GM19463 (cell line): ENCODE data around the gene CAB39.

Experiments used
- ATAC-seq: cut with Tn5 transposase; IDR thresholded peaks from one replicate; pipeline ENCODE4 v1.9.1; 2021; ENCODE audit warnings: mild to moderate bottlenecking, moderate library complexity; ENCODE audit not compliant: unreplicated experiment

The CAB39 gene

DNA sequence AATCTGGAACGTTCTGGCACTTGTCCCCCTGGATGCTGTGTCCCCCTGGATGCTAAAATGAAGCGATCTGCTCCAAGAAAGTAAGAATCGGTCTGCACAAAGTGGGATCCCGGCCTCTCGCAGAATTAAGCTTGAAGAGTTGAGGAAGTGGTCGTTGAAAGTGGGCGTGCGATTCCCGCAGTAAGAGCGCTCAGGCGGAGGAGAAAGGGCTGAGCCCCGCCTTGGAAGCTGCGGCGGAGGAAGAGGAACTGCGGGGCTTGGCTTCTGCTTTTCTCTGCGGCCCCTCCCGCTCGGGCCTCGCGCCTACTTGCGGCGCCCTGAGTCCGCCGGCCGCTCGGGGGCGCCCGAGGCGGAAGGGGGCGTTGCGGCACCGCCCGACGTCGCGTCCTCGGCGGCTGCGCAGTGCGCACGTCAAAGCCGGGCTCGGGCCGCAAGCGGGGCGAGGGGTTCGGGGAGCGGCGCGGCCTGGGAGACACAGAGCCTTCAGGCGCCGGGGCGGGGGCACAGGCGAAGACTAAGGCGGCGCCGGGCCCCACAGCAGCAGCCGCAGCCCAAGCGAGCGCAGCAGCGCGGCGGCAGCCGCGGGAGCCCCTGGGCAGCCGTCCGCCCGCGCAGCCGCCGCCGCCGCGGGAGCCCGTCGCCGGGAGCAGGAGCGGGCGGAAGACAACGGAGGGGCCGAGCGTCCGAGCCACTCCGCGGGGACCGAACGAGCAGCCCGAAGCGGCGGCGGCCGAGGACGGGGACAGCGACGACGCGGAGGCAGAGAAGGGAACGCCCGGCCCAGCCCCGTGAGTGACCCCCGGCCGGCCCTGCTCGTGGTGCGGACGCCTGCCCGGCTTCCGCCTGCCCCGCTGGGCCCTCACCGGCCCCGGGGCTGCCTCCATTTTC lies at the start of gene CAB39:
TSS of gene CAB39 (plus strand) at position 400 of the 888 bp plus-strand sequence. CDS start 47,160 bp downstream, outside the sequence.
- peak; percentile 84 for ATAC-seq

DNA sequence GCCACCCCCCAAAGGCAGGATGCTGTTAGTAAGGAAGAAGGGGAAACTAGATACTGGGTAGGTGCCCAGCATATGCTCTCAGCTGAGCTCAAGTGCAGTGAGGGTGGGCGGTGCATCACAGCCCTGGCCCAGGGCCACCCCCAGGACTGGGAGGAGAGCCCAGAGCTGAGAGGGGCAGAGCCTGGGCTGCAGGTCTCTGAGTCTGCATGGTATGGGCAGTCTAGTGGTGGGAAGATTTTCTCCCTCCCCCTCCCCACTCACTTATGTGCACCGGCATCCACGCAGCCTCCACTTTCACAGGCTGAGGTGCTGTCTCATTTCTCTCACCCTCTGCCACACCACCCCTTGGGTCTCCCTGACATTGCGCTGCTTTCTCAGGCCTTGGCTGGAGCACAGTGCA lies 48.5 kb upstream of the CAB39 start:
- ATAC-seq: no peak

DNA sequence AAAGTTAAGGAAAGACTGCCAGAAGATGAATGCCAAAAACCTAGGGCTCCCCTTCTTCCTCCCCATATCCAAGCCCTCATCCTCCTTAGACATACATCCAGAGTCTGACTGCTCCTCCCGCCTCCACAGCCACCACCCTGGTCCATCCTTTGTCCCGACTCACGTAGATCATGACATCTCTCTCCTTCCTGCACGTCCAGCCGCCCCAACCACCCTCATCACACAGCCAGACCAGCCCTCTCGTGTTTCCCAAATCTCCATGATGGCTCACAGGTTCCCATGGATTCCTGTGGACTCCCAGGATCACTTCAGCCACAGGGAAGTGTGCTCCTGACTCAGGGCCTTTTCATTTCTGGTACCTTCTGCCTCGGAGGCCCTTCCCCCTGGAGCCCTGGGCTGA lies 47.8 kb upstream of the CAB39 start:
- ATAC-seq: no peak

DNA sequence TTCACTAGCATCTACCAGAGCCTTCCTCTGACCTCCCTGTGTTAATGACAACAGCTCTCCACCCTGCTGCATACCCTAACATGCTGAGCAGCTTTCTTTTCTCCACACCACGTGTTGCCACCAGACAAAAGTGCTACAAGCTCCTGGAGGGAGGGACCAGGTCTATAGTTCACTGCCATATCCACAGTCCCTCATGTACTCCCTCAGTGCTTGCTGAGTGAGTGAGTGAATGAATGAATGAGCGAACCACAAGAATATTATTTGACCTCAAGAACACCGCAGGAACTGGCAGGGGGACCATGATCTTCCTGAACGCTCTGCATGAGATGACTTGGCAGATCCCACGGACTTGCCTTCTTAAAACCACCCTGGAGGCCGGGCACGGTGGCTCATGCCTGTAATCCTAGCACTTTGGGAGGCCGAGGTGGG lies 47.4 kb upstream of the CAB39 start:
- peak; percentile 21 for ATAC-seq

DNA sequence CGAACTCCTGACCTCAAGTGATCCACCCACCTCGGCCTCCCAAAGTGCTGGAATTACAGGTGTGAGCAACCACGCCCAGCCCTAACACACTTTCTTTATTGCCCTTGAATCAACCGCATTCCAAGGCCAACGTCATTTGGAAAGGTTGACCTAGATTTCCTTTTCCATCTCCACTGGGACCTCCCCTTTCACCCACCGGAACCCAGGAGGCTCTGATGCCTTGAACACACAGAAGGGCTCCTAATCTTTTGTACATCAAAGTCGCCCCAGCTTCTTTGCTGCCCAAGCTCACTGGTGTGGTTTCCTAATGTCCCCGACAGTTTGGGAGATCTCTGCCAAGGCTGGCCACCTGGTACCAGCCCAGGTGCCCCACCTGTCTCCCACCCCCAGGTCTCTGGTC lies 46.2 kb upstream of the CAB39 start:
- no peak for ATAC-seq

DNA sequence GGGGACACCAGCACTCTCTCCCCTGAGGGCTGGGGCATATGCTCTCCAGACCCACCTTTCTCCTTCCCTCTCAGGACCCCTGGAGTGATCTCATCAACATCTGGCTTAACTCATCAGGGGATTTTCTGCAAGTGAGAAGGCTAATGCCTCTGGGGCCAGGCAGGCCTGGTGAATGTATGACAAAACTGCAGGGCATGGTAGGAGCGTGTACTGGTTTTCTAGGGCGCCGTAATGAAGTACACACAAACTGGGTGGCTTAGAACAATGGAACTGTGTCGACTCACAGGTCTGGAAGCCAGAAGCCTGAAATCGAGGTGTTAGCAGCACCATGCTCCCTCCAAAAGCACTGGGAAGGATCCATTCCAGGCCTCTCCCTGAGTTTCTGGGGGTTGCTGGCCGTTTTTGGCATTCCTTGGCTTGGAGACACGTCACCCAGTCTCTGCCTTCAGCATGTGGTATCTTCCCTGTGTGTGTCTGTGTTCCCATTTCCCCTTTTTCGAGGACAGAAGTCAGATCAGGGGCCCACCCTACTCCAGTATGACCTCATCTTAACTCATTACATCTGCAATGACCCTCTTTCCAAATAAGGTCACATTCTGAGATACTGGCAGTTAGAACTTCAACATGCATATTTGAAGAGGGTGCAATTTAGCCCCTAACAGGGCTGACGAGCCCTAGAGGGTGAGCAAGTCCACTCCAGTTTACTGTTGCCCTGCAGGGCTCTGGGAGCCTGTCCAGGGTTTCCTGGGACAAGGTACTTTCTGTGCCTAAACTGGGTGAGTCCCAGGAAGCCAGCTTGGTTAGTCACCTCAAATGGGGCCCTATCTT lies 45.5 kb upstream of the CAB39 start:
- no peak for ATAC-seq

DNA sequence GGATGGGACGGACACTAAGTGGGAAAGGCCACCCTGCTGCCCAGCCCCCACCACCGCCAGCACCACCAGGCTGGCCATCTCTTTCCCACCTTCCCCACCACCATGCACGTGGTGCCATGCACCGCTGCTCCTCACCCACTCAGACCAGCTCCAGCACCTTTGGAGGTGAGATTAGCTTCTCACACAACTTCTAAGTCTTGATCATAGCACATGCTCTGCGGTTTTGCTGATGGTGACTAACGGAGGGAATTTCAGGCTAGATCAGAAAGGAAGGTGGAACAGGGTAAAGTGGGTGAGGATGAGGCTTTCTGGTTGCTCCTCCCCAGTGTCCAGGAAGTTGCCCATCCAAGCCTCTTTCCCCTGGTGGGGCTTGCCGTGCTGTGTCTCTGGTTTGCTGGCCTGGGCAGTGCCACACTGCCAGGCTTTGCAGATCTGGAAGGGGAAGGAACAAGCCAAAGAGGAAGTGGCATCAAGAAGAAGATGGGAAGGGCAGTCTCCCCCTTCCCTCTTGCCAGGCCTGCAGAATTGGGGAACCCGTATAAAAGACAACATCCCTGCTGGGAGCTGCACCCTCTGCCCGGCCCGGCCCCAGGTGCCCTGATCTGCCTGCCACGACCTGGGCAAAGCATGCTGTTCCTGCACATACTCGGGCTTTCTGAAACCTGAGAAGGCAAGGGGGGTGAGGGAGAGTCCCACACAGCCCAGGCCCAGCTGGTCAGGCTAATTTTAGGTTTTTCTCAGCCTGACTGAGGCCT lies 44.3 kb upstream of the CAB39 start:
- ATAC-seq: peak; percentile 49

DNA sequence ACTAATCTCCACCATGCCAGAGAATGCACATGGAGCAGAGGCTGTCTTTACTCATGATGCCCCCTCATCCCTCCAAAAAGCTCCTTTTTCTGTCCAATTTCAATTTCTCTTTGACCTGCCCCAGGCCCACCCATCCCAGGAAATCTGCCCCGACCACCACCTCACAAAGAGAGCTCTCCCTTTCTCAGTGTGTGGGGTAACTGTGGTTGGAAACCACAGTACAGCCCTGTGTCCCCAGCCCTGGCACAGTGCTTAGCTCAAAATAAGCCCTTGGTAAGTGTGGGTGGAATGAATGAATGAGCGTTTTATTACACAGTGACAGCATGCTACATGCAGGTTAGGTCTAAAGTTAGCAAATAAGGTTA lies 43.7 kb upstream of the CAB39 start:
- peak; percentile 33 for ATAC-seq

DNA sequence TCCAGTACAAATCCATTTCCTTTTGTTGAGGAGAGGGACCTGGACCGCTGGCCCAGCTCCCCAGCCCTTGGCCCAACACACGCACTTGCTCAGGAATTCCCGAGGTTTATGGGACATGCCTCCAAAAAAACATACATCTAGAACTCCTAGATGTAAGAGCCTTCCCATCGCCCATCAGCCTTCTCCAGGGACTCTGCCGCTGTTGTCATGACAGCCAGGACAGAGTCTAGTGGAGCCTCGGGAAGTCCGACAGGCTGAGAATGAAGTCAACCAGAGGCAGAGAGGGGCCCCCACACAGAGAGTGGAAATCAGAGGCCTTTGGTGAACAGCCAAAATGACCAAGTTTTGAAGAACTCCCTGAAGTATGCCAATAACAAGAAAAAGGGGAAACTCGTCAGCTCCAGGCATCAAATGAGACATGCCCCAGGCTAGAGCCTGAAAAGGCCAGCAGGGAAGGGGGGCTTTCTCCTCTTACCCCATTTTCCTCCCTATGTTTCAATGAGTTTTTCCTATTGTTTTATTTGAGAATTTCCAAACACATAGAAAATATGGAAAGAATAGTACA lies 43.2 kb upstream of the CAB39 start:
- ATAC-seq: no peak

DNA sequence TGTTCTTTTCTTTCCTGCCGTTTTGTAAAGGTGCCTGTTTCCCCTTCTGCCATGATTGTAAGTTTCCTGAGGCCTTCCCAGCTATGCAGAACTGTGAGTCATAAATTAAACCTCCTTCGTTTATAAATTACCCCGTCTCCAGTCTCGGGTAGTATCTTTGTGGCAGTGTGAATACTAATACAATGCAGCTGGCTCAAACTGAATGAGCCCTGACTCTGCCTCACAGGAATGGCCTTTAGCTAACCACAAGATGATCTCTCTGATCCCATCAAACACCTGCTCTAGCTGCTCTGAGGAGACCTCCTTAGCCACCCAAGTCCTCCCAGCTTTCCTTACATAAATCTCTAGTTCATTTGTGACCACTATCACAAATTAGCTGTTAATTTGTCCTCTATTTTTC lies 41.5 kb upstream of the CAB39 start:
- ATAC-seq: peak; percentile 24

DNA sequence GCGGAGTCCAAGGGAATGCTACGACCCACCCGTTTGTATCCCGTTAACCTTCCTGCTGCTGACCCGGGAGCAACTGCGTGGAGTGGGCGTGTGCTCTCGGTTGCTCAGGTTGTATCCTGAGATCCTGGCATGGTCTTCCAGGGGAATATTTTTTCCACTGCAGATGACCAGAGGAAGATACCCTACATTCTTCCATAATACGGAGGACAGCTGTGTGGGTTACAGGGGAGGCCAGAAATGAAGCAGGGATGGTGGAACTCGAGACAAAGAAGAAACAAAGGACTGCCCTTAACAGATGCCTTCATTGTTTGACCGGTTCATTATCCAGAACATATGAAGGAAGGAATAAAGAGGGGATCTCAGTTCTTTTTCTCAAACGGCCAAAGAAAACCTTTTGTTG lies 39.8 kb upstream of the CAB39 start:
- ATAC-seq: no peak

DNA sequence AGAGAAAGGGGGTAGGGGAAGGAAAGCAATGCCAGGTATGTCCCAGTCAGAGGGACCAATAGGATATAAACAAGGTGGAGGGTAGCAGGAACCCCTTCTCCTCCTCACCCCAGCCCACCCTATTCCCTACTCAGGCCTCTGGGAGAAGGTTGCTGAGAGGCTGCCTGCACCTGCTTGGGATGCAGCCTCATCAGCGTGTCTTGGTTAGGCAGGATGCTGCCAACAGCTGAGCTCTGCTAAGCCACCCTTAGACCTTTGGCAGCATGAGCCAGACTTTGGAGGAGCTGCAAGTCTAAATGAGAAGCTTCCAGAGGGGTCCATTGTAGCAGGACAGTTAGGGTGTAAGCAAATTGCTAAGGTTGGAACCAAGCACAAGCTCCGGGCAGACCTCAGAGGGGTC lies 38.2 kb upstream of the CAB39 start:
- no peak for ATAC-seq

DNA sequence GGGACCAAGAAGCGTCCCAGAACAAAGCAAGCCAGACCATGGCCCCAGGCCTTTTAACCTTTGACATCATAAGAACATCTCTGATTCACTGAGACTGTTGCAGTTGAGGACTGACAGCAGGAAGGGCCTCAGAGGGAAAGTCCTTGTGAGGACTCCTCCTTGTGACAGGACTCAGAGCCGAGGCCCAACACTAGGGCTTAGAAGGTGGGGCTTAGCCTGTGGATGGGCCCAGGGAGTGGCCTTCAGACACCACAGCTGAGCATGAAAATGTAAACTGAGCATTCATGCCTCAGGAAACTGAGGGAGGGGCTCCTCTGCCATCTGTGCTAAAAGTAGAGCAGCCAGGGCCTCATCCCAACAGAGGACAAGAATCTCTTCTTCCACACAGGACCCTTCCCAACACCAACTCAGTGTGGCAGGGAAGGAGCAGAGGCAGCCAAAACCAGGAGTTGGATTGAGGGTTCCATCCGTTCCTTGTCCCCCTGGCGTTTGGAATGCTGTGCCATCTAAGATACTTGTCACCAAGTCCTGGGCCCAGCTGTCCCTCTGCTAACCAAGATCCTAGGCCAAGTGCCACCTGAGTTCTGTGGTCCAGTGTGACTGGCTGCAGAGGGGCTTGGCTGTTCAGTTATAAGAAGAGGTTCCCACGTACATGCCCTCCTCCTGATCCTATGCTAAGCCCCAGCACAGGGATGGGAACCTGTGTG lies 37.5 kb upstream of the CAB39 start:
- no peak for ATAC-seq

DNA sequence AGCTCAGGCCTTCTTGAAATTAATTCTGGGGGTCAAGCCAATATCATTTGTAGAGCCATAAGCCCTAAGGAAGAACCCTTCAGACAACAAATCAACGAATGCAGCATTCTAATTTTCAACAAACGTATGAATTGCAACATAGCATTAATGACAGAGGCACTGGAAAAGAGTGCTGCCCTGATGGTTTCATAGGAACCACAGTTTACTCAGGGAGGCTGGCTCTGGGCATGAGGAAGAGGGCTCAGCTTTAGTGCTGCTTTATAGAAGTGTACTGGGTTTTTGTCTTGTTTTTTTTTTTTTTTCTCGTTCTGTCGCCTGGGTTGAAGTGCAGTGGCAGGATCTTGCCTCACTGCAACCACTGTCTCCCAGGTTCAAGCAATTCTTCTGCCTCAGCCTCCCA lies 36.1 kb upstream of the CAB39 start:
- ATAC-seq: no peak

DNA sequence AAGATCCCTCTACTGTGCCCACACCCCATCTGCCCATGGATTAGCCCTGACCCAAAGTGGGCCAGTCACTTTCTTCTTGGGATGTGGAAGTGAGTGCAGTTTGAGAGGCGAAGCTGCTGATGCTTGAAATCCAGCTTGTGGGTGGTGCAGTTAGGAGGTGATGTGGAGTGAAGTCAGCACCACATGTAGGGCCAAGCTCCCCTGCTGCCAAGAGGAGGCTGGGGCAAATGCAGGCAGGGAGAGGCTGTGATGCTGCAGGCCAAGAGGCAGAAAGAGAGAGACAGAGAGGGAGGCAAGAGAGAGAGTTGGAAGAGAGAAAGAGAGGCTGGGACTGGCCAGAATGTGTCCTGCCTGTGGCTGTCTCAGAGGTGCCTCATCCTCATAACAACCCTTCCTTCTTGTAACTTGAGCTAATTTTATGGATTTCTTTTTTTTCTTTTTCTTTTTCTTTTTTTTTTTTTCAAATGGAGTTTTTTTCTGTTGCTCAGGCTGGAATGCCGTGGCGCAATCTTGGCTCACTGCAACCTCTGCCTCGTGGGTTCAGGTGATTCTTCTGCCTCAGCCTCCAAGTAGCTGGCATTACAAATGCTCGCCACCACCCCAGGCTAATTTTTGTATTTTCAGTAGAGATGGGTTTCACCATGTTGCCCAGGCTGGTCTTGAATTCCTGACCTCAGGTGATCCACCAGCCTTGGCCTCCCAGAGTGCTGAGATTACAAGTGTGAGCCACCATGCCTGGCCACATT lies 35.3 kb upstream of the CAB39 start:
- ATAC-seq: no peak

DNA sequence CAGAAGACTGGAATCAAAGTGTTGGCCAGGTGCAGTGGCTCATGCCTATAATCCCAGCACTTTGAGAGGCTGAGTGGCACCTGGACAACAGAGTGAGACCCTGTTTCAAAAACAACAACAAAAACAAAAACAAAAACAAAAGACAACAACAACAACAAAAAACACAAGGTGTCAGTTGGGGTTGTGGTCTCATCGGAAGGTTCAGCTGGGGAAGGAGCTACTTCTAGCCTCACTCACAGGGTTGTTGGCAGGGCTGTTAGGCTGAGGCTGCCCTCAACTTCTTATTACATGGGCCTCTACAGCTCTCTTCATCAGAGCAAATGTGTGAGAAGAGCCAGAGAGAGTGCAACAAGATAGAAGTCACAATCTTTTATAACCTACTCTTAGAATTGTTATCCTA lies 34.6 kb upstream of the CAB39 start:
- ATAC-seq: no peak

DNA sequence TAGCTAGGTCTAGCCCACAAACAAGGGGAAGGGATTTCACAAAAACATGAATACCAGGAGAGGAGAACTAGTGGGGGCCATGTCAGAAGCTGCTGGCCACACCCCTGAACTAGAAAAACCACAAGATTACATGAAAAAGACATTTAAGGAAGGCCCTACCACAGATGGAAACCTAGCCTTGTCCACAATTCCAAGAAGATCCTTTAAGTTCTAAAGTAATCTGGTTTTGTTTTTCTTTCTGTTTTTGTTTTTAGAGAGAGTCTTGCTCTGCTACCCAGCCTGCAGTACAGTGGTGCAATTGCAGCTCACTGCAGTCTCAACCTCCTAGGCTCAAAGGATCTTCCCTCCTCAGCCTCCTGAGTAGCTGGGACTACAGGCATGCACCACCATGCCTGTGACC lies 34.2 kb upstream of the CAB39 start:
- no peak for ATAC-seq

DNA sequence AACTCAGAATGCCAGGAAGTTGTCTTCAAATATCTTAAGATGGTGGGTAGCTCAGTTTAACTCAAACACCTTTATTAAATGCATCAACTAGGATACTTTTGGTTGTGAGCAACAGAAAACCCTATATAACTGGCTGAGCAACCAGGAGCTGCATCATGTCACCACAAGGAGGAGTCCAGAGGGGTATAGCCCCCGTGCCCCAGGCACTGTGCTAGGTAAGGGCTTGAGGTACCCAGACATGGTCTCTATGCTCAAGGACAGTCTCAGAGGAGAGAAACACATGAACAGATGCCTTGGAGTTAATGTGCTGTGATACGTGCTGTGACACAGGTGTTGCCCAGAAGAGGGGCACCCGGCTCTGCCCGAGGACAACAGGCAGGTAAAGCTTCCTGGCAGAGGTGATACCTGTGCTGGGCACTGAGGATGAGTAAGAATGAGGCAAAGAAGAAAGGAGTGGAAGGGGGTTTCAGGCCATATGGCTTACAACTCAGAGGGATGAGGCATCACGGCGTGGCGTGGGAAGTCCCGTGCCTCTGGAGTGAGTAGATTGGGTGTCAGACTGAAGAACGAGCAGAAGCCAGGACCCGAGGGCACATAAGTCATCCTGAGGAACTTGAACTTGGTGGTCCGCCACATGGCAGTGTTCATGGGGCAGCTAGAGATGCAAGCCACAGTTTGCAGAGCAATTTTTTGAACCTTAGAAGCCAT lies 32.0 kb upstream of the CAB39 start:
- ATAC-seq: no peak

DNA sequence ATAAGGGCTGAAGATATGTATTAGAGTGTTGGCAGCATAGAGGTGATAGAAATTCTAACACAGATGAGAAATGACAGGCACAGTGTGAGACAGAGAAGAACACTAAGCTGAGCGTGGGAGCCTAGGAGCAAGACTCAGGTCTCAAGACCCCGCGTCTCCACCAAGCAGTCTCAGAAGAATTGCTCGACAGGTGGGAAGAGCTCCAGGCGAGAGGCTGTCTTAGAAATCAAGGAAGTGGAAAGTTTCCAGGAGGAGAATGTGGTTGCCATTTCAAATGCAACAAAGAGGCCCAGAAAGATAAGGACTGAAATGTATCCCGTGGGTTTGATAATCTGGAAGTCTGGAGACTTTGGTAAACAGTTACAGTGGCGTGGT lies 31.5 kb upstream of the CAB39 start:
- no peak for ATAC-seq
